Right lobe of liver (tissue), 6 donors: ENCODE measurements around the gene PTBP1. TPM values are rescaled to one million over a fixed set of nuclear protein-coding genes. Genes with fewer than 3 reads are reported as not detected.
A peak's percentile ranks its signal among the peaks of the same experiment; 100 is the strongest.

Experiments
- ATAC-seq, 4 donors: fragments of 200-7000 bp; cut with Tn5 transposase; one replicate each; pipeline ENCODE4 v1.9.1; 2020; ENCODE audit warnings: mild to moderate bottlenecking in 4 of 4, moderate library complexity in 4 of 4
- DNase-seq, 3 donors: peaks; one replicate each; pipeline ENCODE4 v3.0.0-alpha.2; 2020
- H3K27ac ChIP-seq, 3 donors: fragments of 200-600 bp; one replicate each; pipeline ENCODE4 v1.8.0; 2022
- H3K27me3 ChIP-seq, 2 donors: fragments of 200-600 bp; one replicate each; pipeline ENCODE4 v1.8.0; 2022
- H3K36me3 ChIP-seq, 4 donors: fragments of 200-600 bp; sonication (generic) in 1 of 4; one replicate each; pipeline versions ENCODE4 v1.5.1 to v1.8.0; 2017 to 2022; ENCODE audit warnings: control low read depth in 1 of 4
- H3K4me1 ChIP-seq, 4 donors: fragments of 200-600 bp; sonication (generic) in 1 of 4; one replicate each; pipeline versions ENCODE4 v1.5.1 to v1.8.0; 2017 to 2022; ENCODE audit warnings: control low read depth in 1 of 4
- H3K4me3 ChIP-seq, 3 donors: fragments of 200-600 bp; one replicate each; pipeline ENCODE4 v1.8.0; 2022
- H3K9me3 ChIP-seq, 4 donors: fragments of 200-600 bp; sonication (generic) in 1 of 4; one replicate each; pipeline versions ENCODE4 v1.5.1 to v1.8.0; 2017 to 2022; ENCODE audit warnings: control low read depth in 1 of 4
- POLR2A ChIP-seq: fragments of 450-650 bp; IDR thresholded peaks from one replicate; pipeline ENCODE4 v1.6.1; 2017; ENCODE audit warnings: antibody characterized with exemption, mild to moderate bottlenecking
- WGBS: methylation state at CpG from one replicate; pipeline ENCODE4 v1.1.6; 2018; ENCODE audit warnings: low coverage, low lambda C conversion rate; ENCODE audit not compliant: insufficient coverage; ENCODE audit errors: missing lambda C conversion rate; 5-methylcytosine and 5-hydroxymethylcytosine counted together
- intact Hi-C, 2 donors: fragments of 100-400 bp; cut with DNase I; formaldehyde crosslinking; loops; one replicate each; pipeline versions ENCODE4 v1.11.2 to v1.14.1; 2022
- total RNA-seq, 6 experiments: library from RNA; depleted of rRNA in 2 of 6; stranded (reverse); fragments of >200 nt in 2 of 6; fragmentation: NEBNext Ultra II Directional in 3 of 6; extraction: Animal tissue kit (Norgen Biotek cat#: 25700) in 3 of 6; gene quantifications; one replicate each; pipeline versions ENCODE4 v1.1.0 to v1.2.4, GENCODE V29; 2016 to 2023
- TF ChIP-seq, protein P1 (sequence below), 4 donors: fragments of 200-600 bp in 3 of 4; fragments of 450-650 bp in 1 of 4; IDR thresholded peaks; one replicate each; pipeline versions ENCODE4 v1.5.1 to v1.8.0; 2016 to 2022; ENCODE audit warnings: antibody characterized with exemption in 4 of 4, mild to moderate bottlenecking in 2 of 4
- donor health status: DM: no; HTN: yes; CAD: no.
- donor health status: DM: no; HTN: no; CAD: no.
- donor health status: DM: no; HTN: no; CAD: no.
- donor health status: DM: no; HTN: yes; CAD: no.
- donor health status: DM: no; HTN: yes; CAD: no.

Gene PTBP1
- total RNA-seq, 6 experiments from 2014 or later = 91.1 to 150 (median 129) TPM

- DNase-seq = peak in 1 of 3 donors; percentile 49
- ATAC-seq = peak; percentile 63 to 73 (median 68)
- intact Hi-C loops = no loop called here
- Histone ChIP-seq H3K4me3 (no peak overlapping the region), H3K27ac (peak overlapping the region; percentile 5 to 43 (median 24)), H3K4me1 (no peaks in the 10 kb centered on the region), H3K27me3 (no peaks in the 10 kb centered on the region), H3K36me3 (no peaks in the 10 kb centered on the region), H3K9me3 (no peaks in the 10 kb centered on the region)
- WGBS = 28% methylated on average over 18 of the region's 33 CpGs
- no peak for TF ChIP-seq POLR2A
- TF ChIP-seq, protein P1, sequence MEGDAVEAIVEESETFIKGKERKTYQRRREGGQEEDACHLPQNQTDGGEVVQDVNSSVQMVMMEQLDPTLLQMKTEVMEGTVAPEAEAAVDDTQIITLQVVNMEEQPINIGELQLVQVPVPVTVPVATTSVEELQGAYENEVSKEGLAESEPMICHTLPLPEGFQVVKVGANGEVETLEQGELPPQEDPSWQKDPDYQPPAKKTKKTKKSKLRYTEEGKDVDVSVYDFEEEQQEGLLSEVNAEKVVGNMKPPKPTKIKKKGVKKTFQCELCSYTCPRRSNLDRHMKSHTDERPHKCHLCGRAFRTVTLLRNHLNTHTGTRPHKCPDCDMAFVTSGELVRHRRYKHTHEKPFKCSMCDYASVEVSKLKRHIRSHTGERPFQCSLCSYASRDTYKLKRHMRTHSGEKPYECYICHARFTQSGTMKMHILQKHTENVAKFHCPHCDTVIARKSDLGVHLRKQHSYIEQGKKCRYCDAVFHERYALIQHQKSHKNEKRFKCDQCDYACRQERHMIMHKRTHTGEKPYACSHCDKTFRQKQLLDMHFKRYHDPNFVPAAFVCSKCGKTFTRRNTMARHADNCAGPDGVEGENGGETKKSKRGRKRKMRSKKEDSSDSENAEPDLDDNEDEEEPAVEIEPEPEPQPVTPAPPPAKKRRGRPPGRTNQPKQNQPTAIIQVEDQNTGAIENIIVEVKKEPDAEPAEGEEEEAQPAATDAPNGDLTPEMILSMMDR (IDR thresholded peaks at IDR 0.05) = no peak
Measured at GRCh38 chr19:788983-789700, 8.1 kb upstream of the PTBP1 start.

DNA sequence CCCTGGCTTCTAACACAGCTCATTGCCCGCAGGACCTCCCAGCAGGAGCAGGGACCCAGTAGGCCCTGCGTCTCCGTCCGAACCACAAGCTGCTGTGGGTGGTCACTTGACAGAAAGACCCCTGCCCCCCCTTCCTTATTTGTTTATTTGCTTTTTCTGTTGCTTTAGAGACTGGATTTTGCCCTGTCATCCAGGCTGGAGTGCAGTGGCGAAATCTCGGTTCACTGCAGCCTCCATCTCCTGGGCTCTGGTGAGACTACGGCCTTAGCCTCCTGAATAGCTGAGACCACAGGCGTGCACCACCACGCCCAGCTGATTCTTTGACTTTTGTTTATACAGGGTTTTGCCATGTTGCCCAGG is 7.6 kb upstream of the PTBP1 start:
- 17% methylated on average over 1 of the region's 9 CpGs for WGBS
- peak overlapping the region; percentile 5 to 43 (median 24) for H3K27ac ChIP-seq
- no peaks in the 10 kb centered on the region for H3K36me3 ChIP-seq
- no peak overlapping the region for H3K4me3 ChIP-seq
- no peaks in the 10 kb centered on the region for H3K27me3 ChIP-seq
- H3K9me3 ChIP-seq = no peaks in the 10 kb centered on the region
- no peaks in the 10 kb centered on the region for H3K4me1 ChIP-seq
- DNase-seq (no peak), ATAC-seq (peak in 1 of 4 donors; percentile 18)
- TF ChIP-seq, protein P1 (IDR thresholded peaks at IDR 0.05) = no peak
- TF ChIP-seq POLR2A = no peak
- intact Hi-C loops = no loop called here

DNA sequence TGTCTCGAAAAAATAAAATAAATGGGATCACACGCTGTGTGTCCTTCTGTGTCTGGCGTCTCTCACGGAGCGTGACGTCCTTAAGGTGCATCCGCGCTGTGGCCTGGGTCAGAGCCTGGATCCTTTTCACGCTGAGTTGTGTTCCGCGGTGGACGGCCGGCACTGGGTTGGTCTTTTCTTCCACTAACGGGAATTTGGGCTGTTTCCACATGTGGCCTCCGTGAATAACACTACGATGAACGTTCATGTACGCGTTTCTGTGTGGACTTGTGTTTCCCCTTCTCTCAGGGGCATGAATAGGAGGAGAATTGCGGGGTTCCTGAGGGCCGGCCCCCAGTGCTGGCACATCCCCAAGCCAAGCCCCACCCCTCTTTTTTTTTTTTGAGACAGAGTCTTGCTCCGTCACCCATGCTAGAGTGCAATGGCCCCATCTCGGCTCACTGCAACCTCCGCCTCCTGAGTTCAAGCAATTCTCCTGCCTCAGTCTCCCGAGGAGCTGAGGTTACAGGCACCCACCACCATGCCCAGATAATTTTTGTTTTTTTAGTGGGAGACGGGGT is 6.2 kb upstream of the PTBP1 start:
- intact Hi-C loops = no loop called here
- 64% methylated on average over 12 of the region's 26 CpGs for whole genome bisulfite sequencing
- DNase-seq (no peak), ATAC-seq (no peak)
- Histone ChIP-seq H3K36me3 (no peaks in the 10 kb centered on the region), H3K27me3 (no peaks in the 10 kb centered on the region), H3K4me3 (no peak overlapping the region), H3K4me1 (no peaks in the 10 kb centered on the region), H3K9me3 (no peaks in the 10 kb centered on the region), H3K27ac (peak overlapping the region in 1 of 3 donors; percentile 29)
- no peak for TF ChIP-seq POLR2A
- TF ChIP-seq, protein P1 (IDR thresholded peaks at IDR 0.05) = no peak

- Histone ChIP-seq H3K4me1 (no peaks in the 10 kb centered on the region), H3K27ac (peak overlapping the region in 2 of 3 donors; percentile 15 to 38), H3K4me3 (no peak overlapping the region), H3K27me3 (no peaks in the 10 kb centered on the region), H3K9me3 (no peaks in the 10 kb centered on the region), H3K36me3 (no peaks in the 10 kb centered on the region)
- intact Hi-C loops = no loop called here
- 44% methylated on average over 6 of the region's 8 CpGs for WGBS
- peak in 1 of 3 donors; percentile 34 for DNase-seq
- TF ChIP-seq POLR2A = no peak
- peak in 1 of 4 donors; percentile 14 for ATAC-seq
Measured at GRCh38 chr19:791567-792305, 5.5 kb upstream of the PTBP1 start.
